Gastroesophageal sphincter (tissue), 3 donors: ENCODE measurements around the gene FMNL3.

Experiments used
- CTCF ChIP-seq, 4 experiments: fragments of 200-600 bp in 2 of 4; fragments of 450-650 bp in 2 of 4; sonication (generic) in 1 of 4; IDR thresholded peaks; one replicate each; pipeline ENCODE4 v1.5.1; 2017 to 2019; ENCODE audit warnings: antibody characterized with exemption in 4 of 4, mild to moderate bottlenecking in 2 of 4, moderate library complexity in 2 of 4
- EP300 ChIP-seq: sonication (generic); formaldehyde crosslinking; IDR thresholded peaks from one replicate; pipeline ENCODE4 v1.6.1; 2017; ENCODE audit warnings: antibody characterized with exemption, mild to moderate bottlenecking
- POLR2AphosphoS5 ChIP-seq: sonication (generic); formaldehyde crosslinking; IDR thresholded peaks from one replicate; pipeline ENCODE4 v1.6.1; 2017; ENCODE audit warnings: antibody characterized with exemption

- TF ChIP-seq CTCF (IDR thresholded peaks at IDR 0.05) (no peak), EP300 (no peak), POLR2AphosphoS5 (no peak)
Observed at GRCh38 chr12:49706351-49707127, 666 bp downstream of the FMNL3 start.
